ENCODE measurements around the gene LIM2. TPM values are rescaled to one million over a fixed set of nuclear protein-coding genes. Genes with fewer than 3 reads are reported as not detected.

The LIM2 gene
- total and polyA plus RNA-seq, 2 of the 8 experiments (the other 6 are each of a cell fraction or from before 2014, with no cell fraction given): not detected

DNA sequence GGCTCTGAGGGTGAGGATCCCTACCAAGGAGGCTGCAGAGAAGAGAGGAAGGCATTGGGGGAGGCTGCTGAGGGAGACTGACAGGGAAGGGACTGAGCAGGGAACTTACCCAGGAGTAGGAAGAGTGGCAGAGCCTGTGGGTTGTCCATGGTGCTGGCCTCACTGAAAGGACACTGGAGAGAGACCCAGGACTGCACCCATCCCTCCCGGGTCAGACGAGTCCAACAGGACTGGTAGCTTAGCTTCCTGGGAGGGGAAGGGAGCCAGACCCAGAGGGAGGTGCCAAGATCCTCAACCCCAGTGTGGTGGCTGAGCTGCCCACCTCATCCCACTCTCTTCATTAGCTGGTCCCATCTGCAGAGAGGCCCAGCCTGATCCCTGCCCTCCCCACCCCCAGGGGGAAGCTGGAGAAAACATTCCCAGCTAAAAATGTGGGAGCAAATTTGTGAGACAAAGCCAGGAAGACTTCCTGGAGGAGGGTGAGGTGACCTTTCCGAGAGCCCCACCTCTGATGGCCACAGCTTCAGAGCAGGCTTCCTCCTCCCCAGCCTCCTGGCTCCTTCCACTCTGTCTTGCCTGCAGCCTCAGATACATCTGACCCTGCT, 45.7 kb downstream of the LIM2 start, which contains the start of gene VSIG10L:
VSIG10L (minus strand) TSS at position 164 of the 605 bp plus-strand sequence; CDS start at position 149, 15 bp downstream.
- ChIA-PET POLR2A (ENCODE audit: partially characterized antibody) (interaction anchor here (0.8 to 3.9 kb wide), 8 partner anchors 9 to 79 kb away, joined by 3 to 19 read pairs (median 6); partner anchors contain the start of genes C19orf84 and ETFB), CTCF (ENCODE audit: partially characterized antibody) (interaction anchor here (0.7 to 4.9 kb wide), 14 partner anchors 12 to 184 kb away, joined by 3 to 42 read pairs (median 4); partner anchors contain the start of gene CLDND2)
- no peak within 1 kb of the TSS for H4K5ac ChIP-seq (ENCODE audit: insufficient read length, low read depth, low read length)
- peak within 1 kb of the TSS; percentile 78; the same call in 1 of the 2 replicates for H3K18ac ChIP-seq (ENCODE audit: extremely low read depth, low read length)
- peak within 1 kb of the TSS; percentile 80 for H4K91ac ChIP-seq (replicated peaks; ENCODE audit: insufficient read length, low read length)
- H3K14ac ChIP-seq (ENCODE audit: insufficient read length): no peak within 1 kb of the TSS
- peaks cover 0 to 18% (median 11%) of the 10 kb centered on the region in 4 experiments; a peak in 5 of 7 replicates for H3K27me3 ChIP-seq (replicated peaks in 1 of 4; ENCODE audit: control insufficient read depth in 3 of 4, extremely low read depth in 1 of 4, insufficient read depth in 3 of 4, low read length in 3 of 4)
- H3K4me1 ChIP-seq (replicated peaks in 1 of 4; ENCODE audit: control insufficient read depth in 3 of 4, insufficient read depth in 4 of 4, low read length in 3 of 4): peaks cover 0 to 20% (median 16%) of the 10 kb centered on the region in 4 experiments; a peak in 6 of 7 replicates
- no peak within 1 kb of the TSS for H2AFZ ChIP-seq (ENCODE audit: low read length)
- H3K23me2 ChIP-seq (ENCODE audit: low read depth, low read length): peaks cover 13% of the 10 kb centered on the region
- H2AK5ac ChIP-seq (ENCODE audit: low read depth, low read length): peak within 1 kb of the TSS; percentile 93; the same call in 1 of the 2 replicates
- no peak within 1 kb of the TSS for H3K9ac ChIP-seq (replicated peaks in 1 of 4; ENCODE audit: extremely low read depth in 1 of 4, low read depth in 3 of 4, low read length in 3 of 4)
- H3K4me2 ChIP-seq (ENCODE audit: insufficient read depth in 1 of 2, low read depth in 2 of 2, low read length in 2 of 2): peak within 1 kb of the TSS; percentile 65 to 83
- H2BK120ac ChIP-seq (replicated peaks; ENCODE audit: low read depth, low read length): peak within 1 kb of the TSS; percentile 33
- H2BK12ac ChIP-seq (ENCODE audit: low read depth, low read length): peak within 1 kb of the TSS; percentile 94; the same call in 1 of the 2 replicates
- no peak within 1 kb of the TSS for H3K4ac ChIP-seq (replicated peaks; ENCODE audit: insufficient read length, low read depth, low read length)
- H3K36me3 ChIP-seq (ENCODE audit: control insufficient read depth in 2 of 4, insufficient read depth in 4 of 4, low read length in 3 of 4): no peaks in the 10 kb centered on the region; a peak in 1 of 8 replicates
- H3K9me3 ChIP-seq (ENCODE audit: insufficient read depth in 2 of 2, low read depth in 1 of 2, low read length in 1 of 2): no peaks in the 10 kb centered on the region
- whole genome bisulfite sequencing, 2 experiments (ENCODE audit: extremely low coverage in 1 of 2, insufficient coverage in 1 of 2, insufficient read length in 1 of 2, insufficient replicate concordance in 2 of 2, low coverage in 1 of 2, low lambda C conversion rate in 2 of 2, missing lambda C conversion rate in 1 of 2): 79% methylated on average over 3 of the region's 3 CpGs; no CpG with 5 or more reads in 1 of the 2 experiments
- peak within 1 kb of the TSS; percentile 99; the same call in 1 of the 2 replicates for H2BK15ac ChIP-seq (ENCODE audit: low read length)
- no peak within 1 kb of the TSS for H3K23ac ChIP-seq (ENCODE audit: insufficient read length)
- H4K8ac ChIP-seq (ENCODE audit: extremely low read depth, insufficient read depth, low read length): no peak within 1 kb of the TSS; the same call in 1 of the 2 replicates
- no peak for TF ChIP-seq KDM4A (IDR thresholded peaks at IDR 0.05; ENCODE audit: low read depth, low read length, severe bottlenecking)
- FAIRE-seq (no peak), DNase-seq (ENCODE audit: low read depth in 1 of 2, low spot score in 2 of 2) (no peak)
- peak within 1 kb of the TSS; percentile 63; the same call in 1 of the 2 replicates for H2BK5ac ChIP-seq (ENCODE audit: low read depth, low read length)
- no peaks in the 10 kb centered on the region for H3K79me1 ChIP-seq (ENCODE audit: low read depth, low read length)
- no peaks in the 10 kb centered on the region for H4K20me1 ChIP-seq (replicated peaks in 1 of 2; ENCODE audit: control insufficient read depth in 1 of 2, insufficient read depth in 2 of 2, low read length in 2 of 2)
- no peak within 1 kb of the TSS for H3K27ac ChIP-seq (ENCODE audit: low read depth, low read length)
- H2BK20ac ChIP-seq (ENCODE audit: low read length): peak within 1 kb of the TSS; percentile 95; the same call in 1 of the 2 replicates
- no peaks in the 10 kb centered on the region for H3K79me2 ChIP-seq (ENCODE audit: control insufficient read depth in 1 of 2, insufficient read depth in 2 of 2, low read length in 2 of 2)
- no peak within 1 kb of the TSS for H3K56ac ChIP-seq (replicated peaks; ENCODE audit: insufficient read length, low read depth, low read length)
- peak within 1 kb of the TSS in 1 of 4 experiments; percentile 72; a peak in 2 of 8 replicates for H3K4me3 ChIP-seq (ENCODE audit: extremely low read depth in 1 of 4, insufficient read depth in 2 of 4, low read depth in 3 of 4, low read length in 4 of 4)

Data from H1 (cell line).